Bronchial epithelial cell (primary cell): Measurements from ENCODE around the gene NCAM1. TPM values are rescaled to one million over a fixed set of nuclear protein-coding genes. Genes with fewer than 3 reads are reported as not detected.

Experiments used
- DNase-seq: peaks from one replicate; pipeline ENCODE4 v3.0.0-alpha.2; 2010; ENCODE audit warnings: low read depth
- FAIRE-seq: peaks from 2 replicates; lab custom pipeline; 2011; peaks lifted over from hg19 to GRCh38; lab: Jason Lieb, UNC
- H3K27me3 ChIP-seq: 2 replicates; pipeline ENCODE4 v1.5.1; 2011; ENCODE audit warnings: low read length; ENCODE audit not compliant: control insufficient read depth, insufficient read depth
- H3K36me3 ChIP-seq: 2 replicates; pipeline ENCODE4 v1.5.1; 2011; ENCODE audit warnings: low read length; ENCODE audit not compliant: control insufficient read depth, insufficient read depth
- H3K4me3 ChIP-seq: 2 replicates; pipeline ENCODE4 v1.5.1; 2011; ENCODE audit warnings: mild to moderate bottlenecking, low read depth, low read length, control low read depth
- total RNA-seq: library from RNA; depleted of rRNA; stranded (reverse); fragments of >200 nt; gene quantifications from 2 replicates; pipeline ENCODE4 v1.2.1, GENCODE V29; 2014
- TF ChIP-seq, protein P1 (sequence below): IDR thresholded peaks from 2 replicates; pipeline ENCODE4 v1.5.1; 2011; ENCODE audit warnings: mild to moderate bottlenecking, moderate library complexity, low read length, control low read depth, inconsistent platforms; ENCODE audit not compliant: insufficient read depth, severe bottlenecking

Gene NCAM1
- total RNA-seq, 1 donor from 2014 or later, result under 0.01 TPM

DNA sequence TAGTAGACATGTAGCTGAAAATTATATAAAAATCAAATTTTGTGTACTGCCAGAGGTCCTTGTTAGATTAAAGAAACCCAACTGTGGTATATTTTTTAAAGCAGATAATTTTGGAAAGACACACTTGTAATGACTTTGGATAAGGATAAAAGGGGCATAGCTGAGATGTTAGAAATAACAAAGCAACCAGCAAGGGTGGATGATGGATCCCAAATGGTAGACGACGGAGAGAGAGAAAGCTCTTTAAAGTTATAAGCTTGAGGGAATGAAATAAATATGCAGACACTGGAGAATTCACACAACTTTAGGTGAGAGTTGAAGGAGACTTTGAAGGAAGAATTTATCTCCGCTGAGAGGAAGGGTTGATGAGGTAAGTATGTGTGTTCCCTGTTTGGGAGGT lies 10.6 kb downstream of the NCAM1 start:
- TF ChIP-seq, protein P1, sequence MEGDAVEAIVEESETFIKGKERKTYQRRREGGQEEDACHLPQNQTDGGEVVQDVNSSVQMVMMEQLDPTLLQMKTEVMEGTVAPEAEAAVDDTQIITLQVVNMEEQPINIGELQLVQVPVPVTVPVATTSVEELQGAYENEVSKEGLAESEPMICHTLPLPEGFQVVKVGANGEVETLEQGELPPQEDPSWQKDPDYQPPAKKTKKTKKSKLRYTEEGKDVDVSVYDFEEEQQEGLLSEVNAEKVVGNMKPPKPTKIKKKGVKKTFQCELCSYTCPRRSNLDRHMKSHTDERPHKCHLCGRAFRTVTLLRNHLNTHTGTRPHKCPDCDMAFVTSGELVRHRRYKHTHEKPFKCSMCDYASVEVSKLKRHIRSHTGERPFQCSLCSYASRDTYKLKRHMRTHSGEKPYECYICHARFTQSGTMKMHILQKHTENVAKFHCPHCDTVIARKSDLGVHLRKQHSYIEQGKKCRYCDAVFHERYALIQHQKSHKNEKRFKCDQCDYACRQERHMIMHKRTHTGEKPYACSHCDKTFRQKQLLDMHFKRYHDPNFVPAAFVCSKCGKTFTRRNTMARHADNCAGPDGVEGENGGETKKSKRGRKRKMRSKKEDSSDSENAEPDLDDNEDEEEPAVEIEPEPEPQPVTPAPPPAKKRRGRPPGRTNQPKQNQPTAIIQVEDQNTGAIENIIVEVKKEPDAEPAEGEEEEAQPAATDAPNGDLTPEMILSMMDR, result no peak

DNA sequence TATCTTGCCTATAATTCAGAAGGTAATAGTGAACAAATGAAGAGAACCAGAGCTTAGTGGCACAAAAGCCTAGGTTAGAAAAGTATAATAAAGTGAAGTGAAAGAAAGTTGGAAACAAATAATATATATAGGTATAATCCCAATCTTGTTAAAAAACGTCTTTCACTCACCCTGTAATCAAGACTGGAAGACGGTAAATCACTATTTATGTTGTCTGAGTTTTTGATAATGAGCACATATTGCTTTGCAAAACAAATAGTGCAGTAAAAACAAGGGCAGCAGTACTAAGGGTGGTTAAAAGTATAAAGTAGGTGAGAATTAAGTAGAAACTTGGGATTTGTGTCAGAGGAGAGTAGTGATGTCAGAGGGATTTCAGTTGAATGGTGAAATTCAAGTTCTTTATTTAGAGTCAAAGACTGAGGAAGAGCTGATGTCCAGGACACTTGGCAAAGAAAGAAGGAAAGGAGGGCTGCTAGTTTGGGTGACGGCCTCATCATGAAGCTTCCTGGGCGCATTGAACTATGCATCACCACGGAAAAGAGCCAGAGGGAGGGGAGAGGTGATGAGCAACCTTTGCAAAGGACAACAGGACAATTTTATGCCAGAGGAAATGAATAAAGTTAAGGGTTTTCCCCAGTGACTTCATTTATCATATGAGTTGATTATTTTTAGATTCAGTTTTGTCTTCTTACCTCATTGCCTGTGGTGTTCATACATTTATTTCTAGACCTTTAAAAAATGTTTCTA lies 11.4 kb downstream of the NCAM1 start:
- H3K36me3 ChIP-seq, result no peaks in the 10 kb centered on the region
- H3K27me3 ChIP-seq, result peaks cover 1% of the 10 kb centered on the region
- no peak for FAIRE-seq
- TF ChIP-seq, protein P1, result no peak
- no peak overlapping the region for H3K4me3 ChIP-seq
- DNase-seq, result no peak

More for the DNA sequence above, 10.6 kb downstream of the NCAM1 start:
- peaks cover 1% of the 10 kb centered on the region for H3K27me3 ChIP-seq
- H3K36me3 ChIP-seq, result no peaks in the 10 kb centered on the region
- FAIRE-seq (no peak), DNase-seq (no peak)
- no peak overlapping the region for H3K4me3 ChIP-seq

DNA sequence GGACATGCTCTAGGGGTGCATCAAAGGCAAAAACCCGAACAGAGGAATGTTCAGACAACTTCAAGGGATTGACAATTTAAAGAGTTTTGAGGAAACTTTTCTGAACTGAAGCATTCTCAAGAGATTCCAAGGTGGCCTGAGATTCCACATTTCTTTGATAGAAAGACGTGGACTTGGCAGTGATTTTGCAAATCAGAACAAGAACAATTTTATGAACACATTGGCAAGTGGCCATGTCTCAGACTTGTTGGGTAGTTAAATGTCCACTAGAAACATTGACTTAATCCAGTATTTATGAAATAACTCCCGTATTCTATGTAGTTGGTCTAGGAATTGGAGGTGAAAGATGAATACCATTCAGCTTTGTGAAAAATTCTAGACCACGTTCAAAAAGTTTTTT lies 13.8 kb downstream of the NCAM1 start:
- Histone ChIP-seq H3K36me3 (no peaks in the 10 kb centered on the region), H3K4me3 (no peak overlapping the region), H3K27me3 (no peaks in the 10 kb centered on the region)
- TF ChIP-seq, protein P1, result no peak
- FAIRE-seq (no peak), DNase-seq (no peak)

DNA sequence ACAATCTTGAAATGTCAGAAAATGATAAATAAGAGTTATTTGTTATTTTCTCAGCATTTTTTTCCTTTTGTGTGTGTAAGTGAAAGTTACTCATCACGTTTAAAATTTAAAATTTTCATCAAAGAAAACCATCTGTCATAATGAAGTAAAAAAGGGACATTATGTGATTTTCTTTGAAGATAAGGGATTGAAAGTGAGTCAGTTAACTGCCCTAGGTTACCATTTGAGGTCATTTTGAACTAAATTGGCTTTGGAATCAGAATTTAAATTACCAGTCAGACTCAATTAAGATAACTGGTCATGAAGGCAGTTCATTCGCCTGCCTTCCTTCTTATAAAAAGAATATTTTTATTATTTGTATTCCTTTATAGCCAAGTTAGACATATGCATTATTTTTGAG lies 14.3 kb downstream of the NCAM1 start:
- no peaks in the 10 kb centered on the region for H3K27me3 ChIP-seq
- H3K36me3 ChIP-seq, result no peaks in the 10 kb centered on the region
- FAIRE-seq (no peak), DNase-seq (no peak)
- H3K4me3 ChIP-seq, result no peak overlapping the region
- TF ChIP-seq, protein P1, result no peak

DNA sequence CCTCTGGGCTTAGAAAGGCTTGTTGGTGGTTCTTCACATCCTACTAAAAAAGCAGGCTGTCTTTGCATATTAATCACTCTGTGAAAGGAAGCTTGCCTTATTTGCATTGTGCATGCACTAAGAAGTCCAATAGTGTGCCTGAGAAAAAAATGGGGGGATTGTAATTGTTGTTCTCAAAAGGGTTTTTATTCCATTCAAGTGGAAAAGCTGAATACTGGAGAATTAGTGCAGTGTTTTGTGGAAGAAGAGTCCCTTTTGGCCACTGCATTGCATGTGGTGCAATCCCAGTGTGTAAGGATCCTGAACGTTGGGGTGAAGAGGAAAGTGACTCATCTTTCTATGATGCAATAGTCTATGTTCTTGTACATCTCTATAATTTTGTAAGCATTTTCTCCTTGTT lies 16.5 kb downstream of the NCAM1 start:
- no peak for FAIRE-seq

More for the DNA sequence above, 16.5 kb downstream of the NCAM1 start:
- peak; percentile 68 for DNase-seq
- TF ChIP-seq, protein P1, result no peak
- Histone ChIP-seq H3K4me3 (no peak overlapping the region), H3K27me3 (no peaks in the 10 kb centered on the region), H3K36me3 (no peaks in the 10 kb centered on the region)
